ENCODE results near the gene ACHE. TPM values are rescaled to one million over a fixed set of nuclear protein-coding genes. Genes with fewer than 3 reads are reported as not detected.

ACHE gene
- total RNA-seq, 4 donors from 2014 or later, result 0.66 to 0.68 TPM; not detected in 2

DNA sequence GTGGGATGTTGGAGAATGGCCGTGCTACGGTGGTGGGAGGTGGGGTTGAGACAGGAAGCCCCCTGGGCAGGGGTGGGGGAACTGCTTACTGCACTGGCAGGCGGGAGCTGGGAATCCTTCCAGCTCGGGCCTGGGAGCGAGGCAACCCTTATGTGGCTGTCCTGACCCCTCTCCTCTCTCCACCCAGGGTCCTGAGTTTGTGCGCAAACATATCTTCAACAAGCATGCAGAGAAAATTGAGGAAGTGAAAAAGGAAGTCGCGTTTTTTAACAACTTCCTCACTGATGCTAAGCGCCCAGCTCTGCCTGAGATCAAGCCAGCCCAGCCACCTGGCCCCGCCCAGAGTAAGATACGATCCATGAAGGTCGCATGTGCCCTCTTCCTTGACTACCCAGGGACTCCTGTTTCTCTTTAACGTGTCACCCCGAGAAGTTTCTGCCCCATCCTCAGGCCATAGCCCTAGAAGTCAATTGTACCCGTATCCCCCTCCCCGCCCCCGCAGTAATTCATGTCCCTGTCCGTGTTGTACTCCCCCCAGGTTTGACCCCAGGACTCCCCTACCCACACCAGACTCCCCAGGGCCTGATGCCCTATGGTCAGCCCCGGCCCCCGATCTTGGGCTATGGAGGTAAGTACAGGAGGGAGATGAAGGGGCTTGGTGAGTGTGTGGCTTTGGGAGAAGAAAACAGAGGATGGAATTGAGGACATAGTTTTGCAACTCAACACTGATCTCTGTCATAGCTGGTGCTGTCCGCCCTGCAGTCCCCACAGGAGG, 8.0 kb downstream of the ACHE start:
- TF ChIP-seq, protein P1, sequence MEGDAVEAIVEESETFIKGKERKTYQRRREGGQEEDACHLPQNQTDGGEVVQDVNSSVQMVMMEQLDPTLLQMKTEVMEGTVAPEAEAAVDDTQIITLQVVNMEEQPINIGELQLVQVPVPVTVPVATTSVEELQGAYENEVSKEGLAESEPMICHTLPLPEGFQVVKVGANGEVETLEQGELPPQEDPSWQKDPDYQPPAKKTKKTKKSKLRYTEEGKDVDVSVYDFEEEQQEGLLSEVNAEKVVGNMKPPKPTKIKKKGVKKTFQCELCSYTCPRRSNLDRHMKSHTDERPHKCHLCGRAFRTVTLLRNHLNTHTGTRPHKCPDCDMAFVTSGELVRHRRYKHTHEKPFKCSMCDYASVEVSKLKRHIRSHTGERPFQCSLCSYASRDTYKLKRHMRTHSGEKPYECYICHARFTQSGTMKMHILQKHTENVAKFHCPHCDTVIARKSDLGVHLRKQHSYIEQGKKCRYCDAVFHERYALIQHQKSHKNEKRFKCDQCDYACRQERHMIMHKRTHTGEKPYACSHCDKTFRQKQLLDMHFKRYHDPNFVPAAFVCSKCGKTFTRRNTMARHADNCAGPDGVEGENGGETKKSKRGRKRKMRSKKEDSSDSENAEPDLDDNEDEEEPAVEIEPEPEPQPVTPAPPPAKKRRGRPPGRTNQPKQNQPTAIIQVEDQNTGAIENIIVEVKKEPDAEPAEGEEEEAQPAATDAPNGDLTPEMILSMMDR (IDR thresholded peaks at IDR 0.05; ENCODE audit: low read depth), result no peak

DNA sequence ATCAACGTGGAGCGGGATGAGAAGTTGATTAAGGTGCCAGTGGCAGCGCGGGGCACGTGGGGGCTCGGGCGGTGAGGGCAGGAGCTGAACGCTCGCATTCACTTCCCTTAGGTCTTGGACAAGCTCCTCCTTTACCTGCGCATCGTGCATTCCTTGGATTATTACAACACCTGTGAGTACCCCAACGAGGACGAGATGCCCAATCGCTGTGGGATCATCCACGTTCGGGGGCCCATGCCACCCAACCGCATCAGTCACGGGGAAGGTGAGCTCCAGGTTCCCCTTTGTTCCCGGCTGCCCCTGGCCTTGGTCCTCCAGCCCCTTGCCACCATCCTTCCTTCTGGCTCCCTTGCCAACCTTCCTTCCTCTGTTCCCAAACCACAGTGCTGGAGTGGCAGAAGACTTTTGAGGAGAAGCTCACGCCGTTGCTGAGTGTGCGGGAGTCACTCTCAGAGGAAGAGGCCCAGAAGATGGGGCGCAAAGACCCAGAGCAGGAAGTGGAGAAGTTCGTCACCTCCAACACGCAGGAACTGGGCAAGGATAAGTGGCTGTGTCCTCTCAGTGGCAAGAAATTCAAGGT, 8.7 kb downstream of the ACHE start:
- TF ChIP-seq, protein P1 (IDR thresholded peaks at IDR 0.05; ENCODE audit: low read depth), result no peak

DNA sequence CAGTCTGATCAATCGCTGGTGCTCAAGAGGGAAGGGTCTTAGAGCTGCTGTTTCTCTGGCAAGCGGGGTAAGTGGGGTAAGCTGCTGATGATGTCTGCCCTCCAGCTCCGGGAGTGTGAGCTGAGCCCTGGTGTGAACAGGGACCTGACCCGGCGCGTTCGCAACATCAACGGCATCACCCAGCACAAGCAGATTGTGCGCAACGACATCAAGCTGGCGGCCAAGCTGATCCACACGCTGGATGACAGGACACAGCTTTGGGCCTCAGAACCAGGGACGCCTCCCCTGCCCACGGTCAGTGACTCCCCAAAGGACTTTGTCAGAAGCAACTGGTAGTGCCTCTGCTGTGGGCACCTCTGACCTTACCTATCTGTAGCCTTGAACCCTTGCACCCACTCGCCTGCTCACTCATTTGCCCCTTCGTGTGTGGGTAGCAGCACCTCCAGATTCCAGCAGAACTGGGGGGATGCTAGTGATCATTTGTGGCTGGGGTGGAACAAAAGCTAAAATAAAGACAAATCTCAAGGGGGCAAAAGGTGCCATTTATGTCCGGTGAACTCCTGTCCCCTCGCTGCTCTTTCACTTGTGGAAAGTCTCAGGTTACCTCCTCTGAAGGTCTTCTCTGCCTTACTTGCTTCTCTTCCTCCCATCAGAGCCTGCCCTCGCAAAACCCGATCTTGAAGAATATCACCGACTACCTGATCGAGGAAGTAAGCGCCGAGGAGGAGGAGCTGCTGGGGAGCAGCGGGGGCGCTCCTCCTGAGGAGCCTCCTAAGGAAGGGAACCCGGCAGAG, 9.3 kb downstream of the ACHE start:
- TF ChIP-seq, protein P1 (IDR thresholded peaks at IDR 0.05; ENCODE audit: low read depth), result no peak

DNA sequence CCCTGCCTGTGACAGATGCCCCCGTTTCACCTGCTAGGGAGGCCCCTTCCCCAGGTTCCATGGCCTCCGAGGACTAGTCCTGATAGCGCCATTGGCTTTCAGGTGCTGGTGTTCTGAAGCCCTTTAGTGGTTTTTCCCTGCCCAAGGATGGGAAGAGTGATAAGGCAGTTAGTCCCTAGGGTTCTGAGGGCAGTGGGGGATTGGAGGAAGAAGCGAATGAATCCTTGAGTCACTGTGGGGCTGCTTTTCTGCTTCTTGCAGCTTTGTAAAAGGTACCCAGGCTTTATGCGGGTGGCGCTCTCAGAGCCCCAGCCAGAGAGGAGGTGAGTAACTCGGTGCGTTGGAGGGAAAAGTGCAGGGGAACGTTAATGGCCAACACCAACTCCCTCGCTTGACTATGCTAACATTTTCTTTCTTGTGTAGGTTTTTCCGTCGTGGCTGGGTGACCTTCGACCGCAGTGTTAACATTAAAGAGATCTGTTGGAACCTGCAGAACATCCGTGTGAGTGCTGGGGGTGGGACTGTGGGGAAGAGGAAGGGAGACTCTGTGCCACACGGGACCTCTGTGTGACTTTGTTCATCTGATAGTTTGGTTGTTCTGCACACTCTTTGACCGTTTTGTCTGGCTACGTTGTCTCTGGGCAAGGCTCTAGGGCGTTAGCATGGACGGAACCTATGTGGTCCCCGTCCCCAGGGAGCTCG, 10.1 kb downstream of the ACHE start:
- TF ChIP-seq, protein P1 (IDR thresholded peaks at IDR 0.05; ENCODE audit: low read depth), result no peak

DNA sequence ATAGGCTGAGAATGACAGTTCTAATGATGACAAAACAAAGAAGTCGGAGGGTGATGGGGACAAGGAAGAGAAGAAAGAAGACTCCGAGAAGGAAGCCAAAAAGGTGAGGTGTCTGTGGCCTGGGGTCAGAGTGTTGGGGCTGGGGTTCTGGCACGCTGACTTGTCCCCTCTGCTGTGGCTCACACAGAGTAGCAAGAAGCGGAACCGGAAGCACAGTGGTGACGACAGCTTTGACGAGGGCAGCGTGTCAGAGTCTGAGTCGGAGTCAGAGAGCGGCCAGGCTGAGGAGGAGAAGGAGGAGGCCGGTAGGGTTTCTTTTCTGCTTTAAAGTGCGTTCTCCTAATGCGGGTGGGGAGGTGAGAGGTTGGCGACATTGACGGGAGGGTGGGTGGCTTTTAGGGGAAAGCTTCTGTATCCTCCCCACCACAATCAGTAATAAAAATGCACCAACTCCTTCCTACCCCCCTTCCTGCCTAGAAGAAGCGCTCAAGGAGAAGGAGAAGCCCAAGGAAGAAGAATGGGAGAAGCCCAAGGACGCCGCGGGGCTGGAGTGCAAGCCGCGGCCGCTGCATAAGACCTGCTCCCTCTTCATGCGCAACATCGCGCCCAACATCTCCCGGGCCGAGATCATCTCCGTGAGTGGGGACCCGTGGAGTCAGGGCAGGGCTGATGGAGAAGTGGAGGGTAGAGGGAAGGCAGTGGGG, 10.8 kb downstream of the ACHE start:
- TF ChIP-seq, protein P1 (IDR thresholded peaks at IDR 0.05; ENCODE audit: low read depth), result no peak

DNA sequence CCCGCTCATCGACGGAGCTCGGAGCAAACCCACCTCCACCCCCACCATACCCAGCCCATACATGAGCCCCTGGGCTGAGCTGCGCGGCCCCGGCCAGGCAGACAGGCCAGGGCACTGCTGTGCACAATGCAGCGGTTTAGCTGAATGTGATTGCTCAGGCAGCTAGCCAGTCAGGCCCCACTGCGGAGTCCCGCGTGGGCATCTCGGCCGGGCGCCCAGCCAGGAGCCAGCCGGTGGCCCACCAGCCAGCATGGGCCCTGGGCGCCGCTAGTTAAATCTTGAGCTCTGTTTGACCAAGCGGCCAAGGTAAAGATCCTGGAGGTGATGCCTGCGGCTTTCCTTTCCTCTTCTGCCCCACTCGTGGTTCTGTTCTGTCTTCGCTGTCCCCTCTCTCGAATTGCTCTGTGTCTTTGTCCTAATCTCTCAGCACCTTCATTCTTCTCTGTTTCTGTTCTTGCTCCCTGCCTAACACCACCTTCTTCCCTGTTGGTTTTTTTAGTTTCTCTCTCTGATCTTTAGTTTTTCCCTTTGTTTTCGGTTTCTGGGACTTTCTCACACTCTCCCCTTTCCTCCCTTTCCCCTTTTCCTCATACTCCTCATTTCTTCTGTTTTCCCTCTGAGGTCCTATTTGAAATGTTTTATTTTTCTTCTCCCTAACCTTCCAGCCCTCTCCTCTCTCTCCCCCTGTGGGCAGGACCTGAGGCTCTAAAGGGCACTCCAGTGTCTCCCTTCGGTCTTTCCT, 12.7 kb downstream of the ACHE start:
- TF ChIP-seq, protein P1 (IDR thresholded peaks at IDR 0.05; ENCODE audit: low read depth), result no peak
